ENCODE data around the gene DEFB124.
"Not testable (repeated sequence)": the region's sequence is repeated elsewhere in the genome, so short reads cannot be mapped to it uniquely, and the experiment has no call there.

Gene DEFB124, protein sequence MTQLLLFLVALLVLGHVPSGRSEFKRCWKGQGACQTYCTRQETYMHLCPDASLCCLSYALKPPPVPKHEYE

DNA sequence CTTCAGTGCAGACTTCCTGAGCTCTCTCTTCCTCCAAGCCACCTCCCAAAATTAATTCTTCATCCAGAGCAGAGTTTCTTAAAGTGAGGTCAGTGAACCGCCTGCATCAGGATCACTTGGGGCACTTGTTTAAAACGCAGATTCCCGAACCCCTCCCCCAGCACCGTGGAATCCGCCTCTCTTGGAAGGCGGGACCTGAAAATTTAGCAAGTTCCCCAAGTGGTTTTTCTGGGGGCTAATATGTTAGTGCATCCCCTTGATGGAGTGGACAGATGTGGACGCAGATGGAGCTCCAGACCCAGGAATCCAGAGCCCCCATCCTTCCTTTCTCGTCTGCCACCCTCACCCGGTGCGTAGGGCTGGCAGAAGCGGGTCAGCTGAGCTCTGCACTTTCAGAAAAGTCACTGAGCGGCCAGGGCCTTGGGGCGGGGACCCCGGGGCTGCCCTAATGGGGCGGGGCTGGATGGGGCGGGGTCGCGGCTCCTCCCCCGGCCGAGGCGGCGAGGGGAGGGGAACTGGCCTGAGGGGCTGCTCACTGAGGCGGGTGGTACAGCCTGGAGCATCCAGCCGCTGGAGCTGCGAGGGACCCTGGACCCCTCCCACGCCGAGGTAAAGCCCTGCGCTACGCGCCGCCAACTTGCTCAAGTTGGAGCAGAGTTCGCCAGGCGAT lies at the start of gene DEFB124, which contains the start of gene REM1:
Gene DEFB124 (minus strand): TSS at position 370 of the 670 bp plus-strand sequence. CDS start 2,114 bp downstream, outside the sequence.
Gene REM1 (plus strand): TSS at position 531 of the 670 bp plus-strand sequence. CDS start 1,158 bp downstream, outside the sequence.
- DNase-seq: no peak

DNA sequence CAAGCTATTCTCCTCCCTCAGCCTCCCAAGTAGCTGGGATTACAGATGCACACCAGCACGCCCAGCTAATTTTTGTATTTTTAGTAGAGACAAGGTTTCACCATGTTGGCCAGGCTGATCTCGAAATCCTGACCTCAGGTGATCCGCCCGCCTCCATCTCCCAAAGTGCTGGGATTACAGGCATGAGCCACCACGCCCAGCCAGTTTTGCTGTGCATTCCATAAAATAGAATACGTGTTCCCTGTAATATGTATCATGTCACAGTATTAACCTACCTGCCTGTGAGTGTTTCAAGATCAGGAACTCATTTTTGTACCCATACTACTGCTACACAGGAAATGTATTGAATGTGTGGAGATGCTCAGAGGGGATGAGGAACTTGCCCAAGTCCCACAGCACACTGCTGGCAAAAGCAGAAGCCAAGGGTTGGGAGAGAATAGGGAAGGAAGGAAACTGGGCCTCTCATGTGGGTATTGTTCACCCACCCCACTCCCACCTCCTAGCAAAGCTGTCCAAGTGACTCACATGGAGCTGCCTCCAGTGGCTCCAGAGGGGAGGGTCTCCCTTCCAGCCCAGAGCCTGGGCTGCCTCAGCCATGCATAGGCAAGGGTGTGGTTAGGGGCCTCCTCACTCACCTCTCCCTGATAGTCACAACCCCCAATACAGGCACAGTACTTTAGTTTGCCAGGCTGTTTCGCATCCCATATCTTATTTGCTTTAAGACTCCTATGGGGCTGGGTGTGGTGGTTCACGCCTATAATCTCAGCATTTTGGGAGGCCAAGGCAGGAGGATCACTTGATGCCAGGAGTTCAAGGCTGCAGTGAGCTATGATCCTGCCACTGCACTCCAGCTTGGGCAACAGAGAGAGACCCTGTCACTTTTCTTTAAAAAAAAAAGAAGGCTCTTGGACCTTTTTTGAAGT lies 48.7 kb upstream of the DEFB124 start:
- no peak for DNase-seq

DNA sequence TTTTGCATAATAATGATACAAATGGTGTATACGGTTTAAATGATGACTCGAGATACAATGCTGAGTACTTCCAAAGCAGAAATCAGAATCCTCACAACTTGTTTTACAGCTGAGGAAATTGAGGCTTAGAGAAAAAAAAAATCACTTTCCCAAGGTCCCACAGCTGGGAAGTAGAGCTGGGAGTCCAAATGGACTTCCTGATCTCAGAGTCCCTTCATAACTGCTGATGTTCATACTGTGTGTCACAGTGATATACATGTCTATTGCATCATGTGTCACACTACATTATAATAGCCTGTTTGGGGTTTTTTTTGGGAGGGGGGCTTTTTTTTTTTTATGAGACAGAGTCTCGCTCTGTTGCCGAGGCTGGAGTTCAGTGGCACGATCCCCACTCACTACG lies 47.8 kb upstream of the DEFB124 start:
- DNase-seq: no peak

DNA sequence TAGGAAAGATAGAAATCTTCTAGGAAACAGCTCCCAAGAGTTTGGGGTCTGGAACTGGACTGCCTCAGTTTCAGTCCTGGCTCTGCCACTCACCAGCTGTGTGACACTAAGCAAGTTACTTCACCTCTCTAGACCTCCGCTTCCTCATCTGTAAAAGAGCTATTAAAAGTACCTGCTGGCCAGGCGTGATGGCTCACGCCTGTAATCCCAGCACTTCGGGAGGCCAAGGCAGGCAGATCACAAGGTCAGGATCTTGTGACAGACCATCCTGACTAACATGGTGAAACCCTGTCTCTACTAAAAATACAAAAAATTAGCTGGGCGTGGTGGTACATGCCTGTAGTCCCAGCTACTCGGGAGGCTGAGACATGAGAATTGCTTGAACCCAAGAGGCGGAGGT lies 46.3 kb upstream of the DEFB124 start:
- not testable (repeated sequence) for DNase-seq

DNA sequence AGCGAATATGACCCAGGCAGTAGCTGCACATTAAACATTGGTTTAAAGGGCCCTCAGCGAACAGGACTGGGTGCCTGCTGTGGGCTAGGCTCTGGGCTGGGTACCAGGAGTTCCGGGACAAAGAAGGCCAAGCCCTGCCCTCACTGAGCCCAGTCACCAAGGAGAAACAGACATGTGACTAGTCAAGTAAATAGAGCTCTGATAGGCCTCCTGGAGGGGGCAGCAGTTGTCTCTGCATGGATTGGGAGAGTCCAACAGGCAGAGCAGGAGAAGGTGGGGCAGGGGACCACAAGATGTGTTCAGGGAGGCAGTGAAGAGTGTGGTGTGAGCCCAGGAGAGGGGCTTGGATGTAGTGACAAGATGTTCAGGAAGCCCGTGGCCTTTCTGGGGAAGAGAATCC lies 42.4 kb upstream of the DEFB124 start:
- DNase-seq: no peak

DNA sequence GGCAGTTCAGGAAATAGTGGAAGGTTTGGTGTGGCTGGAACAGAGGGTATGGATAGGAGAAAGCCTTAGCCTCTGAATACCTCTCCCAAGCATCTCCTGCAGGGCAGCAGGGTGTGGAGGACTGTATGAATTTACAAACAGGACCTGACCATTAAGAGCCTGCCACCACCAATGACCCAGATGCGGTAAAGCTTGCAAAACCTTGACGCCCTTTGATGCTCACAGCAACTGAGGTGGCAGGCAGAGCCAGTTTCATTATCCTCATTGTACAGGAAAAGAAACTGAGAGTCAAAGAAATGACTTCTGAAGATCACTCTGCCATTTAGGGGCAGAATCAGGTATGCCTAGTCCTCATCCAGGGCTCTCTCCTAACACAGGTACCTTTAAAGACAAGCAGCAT lies 41.7 kb upstream of the DEFB124 start:
- no peak for DNase-seq

DNA sequence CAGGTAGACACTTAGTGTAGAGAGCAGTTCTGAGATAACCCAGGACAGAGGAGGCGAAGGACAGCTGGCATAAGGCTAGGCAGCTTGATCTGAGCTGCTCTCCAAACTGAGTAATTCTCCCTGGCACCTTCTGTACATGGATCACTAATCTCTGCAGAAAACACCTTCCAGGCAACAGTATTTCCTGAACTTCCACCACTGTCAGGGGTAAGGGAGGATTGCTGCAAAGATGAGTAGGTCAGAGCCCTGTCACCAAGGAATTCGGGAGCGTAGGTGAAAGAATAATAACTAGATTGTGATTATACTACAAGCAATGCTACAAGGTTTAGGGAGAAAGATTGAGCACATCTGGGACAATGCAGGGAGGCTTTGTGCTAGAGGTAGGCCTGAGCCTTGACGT lies 41.2 kb upstream of the DEFB124 start:
- DNase-seq: no peak

DNA sequence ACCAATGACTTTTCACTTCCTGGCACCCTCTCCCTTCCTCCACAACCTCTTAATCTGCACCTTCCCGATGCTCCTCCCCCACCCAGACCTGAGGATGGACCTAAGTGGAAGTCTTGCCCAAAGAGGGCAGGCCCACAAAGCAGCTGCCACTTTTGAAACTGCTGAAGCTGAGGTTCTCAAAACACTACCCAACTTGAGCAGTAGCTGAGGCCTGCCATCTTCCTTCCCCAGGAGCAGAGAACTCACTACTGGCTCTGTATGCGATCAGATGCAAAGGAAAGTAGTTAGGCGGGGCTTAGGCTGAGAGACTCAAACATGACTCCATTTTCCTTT lies 40.8 kb upstream of the DEFB124 start:
- no peak for DNase-seq

DNA sequence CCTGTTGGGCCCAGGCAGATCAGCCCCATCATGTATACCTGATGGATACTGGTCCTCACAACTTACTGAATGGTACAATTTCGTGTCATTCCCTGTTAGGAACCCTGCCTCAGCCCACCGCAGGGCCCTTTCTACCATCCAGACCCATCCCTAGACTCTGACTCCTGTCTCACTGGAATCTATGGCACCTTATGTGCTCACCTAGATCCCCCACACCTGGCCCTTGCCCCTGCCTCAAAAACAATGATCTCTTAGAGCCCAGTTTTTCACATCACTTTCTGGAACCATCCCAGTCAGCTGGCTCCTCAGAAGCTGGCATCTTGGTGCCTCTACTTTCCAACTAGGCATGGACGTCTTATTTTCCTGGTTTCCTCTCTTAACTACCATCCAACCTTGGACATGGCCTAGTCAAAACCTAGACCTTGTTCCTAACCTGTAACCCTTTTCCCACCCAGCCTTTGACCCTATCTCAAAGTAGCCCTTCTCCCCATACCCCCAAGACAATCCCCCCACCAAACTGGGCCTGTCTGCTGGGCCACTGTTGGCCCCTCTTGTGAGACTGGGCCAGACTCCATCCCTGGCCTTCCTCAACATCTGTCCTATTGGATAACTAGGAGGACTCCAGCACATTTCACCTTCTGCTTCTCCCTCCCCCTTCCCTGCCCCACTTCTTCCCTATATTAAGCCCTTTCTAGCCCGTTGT lies 40.3 kb upstream of the DEFB124 start:
- DNase-seq: no peak

DNA sequence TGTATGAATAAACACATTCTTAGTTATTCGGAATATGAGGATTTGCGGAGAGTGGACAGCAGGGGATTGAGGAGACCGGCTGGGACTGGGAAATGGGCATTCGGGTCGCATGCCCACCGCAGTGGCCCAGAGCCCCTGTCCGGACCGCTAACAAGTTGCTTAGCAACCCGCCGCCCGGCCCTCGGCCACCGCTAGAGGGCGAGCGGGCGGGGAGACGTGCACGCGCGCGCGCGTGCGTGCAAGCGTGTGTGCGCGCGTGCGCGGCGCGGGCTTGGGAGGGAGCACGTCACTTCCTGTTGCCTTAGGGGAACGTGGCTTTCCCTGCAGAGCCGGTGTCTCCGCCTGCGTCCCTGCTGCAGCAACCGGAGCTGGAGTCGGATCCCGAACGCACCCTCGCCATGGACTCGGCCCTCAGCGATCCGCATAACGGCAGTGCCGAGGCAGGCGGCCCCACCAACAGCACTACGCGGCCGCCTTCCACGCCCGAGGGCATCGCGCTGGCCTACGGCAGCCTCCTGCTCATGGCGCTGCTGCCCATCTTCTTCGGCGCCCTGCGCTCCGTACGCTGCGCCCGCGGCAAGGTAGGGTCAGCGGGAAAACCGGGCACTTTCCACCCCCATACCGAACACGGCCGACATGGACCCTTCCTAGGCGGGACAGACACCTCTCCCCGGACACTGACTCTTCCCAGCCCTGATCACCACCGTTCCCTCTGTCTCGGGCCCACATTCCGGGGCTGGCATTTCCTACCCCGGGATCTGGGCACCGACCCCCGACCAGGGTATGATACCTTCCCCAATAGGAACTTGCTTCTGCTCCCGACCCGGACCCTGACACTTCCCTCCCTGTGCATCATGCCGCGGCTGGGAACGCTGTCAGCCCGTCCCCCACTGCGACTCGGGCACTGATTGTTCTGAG lies 39.5 kb upstream of the DEFB124 start, which contains the start of gene HM13:
Gene HM13 (plus strand): TSS at position 289 of the 918 bp plus-strand sequence. CDS start 110 bp downstream, at position 399.
- DNase-seq: peak; percentile 61

DNA sequence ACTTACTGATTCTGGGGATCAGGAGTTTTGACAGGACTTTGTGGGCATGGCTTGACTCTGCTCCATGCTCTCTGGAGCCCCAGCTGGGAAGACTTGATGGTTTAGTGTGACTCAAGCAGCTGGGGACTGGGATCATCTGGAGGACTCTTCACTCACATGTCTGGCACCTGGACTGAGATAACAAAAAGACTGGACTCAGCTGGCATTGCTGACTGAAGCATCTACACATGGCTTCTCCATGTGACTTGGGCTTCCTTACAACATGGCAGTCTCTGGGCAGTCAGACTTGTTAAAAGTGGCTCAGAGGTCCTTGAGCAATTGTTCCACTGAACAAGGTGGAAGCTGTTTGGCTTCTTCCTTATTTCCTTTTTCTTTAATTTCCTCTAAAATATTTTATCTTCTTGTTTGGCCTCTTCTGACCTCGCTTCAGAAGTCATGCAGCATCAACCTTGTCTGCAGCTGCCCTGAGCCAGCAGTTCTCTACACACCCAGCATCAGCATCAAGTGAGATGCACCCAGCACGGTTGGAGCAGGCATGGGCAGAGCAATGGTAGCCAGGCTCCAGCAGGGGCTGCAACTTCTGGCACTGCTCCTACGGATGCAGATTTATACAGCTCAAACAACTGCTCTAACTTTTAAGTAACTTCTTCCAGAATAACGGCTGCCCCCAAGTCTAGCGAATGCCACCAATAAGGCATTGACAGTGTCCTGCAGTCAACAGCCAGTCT lies 33.8 kb upstream of the DEFB124 start:
- DNase-seq: no peak

DNA sequence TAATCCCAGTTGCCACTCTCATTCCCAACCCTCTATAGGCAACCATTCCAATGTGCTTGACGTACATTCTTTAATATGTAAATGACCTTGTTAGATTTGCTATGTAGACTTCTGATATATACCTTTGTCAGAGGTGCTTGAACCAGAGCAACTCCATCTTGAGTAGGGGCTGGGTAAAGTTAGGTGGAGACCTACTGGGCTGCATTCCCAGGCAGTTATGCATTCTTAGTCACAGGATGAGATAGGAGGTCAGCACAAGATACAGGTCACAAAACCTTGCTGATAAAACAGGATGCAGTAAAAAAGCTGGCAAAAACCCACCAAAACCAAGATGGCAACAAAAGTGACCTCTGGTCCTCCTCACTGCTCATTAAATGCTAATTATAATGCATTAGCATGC lies 31.0 kb upstream of the DEFB124 start:
- DNase-seq: no peak

DNA sequence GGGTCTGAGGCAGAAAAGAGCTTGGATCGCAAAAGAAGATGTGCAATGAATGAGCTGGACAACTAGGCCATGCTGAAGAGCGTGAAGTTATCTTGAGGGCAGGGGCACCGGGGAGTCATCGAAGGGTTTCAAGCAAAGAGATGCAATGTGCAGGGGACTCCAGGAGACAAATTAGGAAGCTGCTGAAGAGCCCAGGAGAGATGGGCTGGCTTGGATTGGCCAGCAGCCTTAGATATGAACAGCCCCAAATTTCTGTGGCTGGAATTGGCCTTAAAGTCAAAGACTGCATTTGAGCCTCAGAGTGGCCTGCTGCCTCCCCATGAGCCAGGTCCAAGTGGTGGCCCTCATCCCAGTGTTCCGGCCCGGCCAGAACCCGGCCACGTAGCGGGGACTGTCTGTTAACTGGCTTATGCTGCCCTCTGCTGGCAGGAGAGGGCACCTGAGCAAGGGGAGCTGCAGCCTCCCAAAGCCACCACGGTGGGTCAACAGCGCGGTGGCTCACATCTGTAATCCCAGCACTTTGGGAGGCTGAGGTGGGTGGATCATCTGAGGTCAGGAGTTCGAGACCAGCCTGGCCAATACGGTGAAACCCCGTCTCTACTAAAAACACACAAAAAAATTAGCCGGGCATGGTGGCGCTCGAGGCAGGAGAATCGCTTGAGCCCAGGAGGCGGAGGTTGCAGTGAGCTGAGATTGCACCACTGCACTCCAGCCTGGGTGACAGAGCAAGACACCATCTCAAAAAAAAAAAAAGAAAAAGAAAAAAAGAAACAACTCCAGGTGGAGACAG lies 28.2 kb upstream of the DEFB124 start:
- peak; percentile 22 for DNase-seq

DNA sequence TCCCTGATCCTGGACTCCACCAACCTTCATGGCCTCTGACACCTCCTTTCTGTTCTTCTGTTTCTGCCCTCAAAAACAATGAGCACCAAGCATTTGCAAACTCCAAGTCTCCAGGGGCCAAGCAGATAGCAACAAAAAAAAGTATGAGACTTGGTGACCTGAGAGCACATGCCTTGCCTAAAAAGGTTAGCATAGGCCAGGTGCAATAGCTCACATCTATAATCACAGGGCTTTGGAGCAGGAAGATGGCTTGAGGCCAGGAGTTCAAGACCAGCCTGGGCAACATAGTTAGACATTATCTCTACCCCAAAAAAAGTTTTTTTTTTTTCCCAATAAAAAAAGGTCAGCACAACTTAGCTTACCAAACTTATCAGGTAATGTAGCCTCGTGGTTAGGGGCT lies 25.6 kb upstream of the DEFB124 start:
- DNase-seq: no peak

DNA sequence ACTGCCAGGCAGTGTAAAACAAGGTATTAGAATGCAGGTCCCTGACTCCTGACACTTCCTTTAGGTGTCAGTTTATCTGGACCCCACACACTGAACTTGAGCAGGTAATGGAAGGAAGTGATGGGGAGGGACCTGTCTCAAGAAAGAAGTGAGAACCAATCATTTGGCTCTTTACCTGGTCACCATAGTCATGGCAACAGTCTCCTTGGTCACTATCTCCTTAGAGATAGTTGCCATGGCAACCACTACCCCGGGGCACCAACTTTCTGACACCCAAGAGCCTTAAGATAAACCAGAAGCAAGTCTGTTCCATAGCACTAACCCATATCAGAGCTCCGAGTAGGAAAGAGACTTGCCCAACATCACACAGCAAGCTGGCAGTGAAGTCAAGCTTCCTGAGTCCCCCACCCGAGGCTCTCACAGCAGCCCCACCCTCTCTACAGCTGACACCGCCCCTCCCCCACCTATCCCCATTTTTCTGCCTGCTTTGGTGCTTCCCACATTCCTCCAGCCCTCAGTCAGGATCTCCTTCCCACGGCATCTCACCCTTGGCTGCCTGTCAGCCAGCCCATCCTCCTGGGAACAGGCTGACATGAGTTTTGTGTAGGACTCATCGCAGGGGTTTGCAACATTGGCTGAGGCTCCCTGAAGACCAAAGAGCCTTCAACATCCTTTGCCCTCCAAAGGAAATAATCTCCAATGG lies 23.1 kb upstream of the DEFB124 start:
- DNase-seq: no peak

DNA sequence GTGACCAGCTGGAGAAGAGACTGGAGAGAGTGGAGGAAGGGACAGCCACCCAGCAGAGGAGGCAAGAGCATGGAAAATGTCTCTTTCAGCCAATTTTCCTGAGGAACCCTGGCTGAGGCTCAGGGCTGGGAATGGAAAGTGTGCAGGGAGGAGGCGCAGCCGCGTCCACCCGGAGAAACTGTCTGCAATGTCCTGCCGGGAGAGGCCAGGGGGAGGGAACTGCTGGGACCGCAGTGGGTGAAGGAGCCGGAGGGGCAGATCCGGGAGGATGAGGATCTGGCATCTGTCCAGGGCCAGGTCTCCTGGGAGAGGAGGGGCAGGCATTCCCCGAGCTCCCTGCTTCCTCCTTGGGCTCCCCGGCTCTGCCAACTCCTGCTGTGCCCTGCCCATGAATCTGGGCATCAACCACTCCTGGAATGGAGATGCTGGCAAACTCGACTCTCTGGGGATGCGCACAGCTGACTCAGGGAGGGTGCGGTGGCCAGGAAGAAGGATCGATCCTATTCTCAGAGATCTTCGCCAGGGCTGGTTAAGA lies 21.9 kb upstream of the DEFB124 start:
- DNase-seq: no peak

DNA sequence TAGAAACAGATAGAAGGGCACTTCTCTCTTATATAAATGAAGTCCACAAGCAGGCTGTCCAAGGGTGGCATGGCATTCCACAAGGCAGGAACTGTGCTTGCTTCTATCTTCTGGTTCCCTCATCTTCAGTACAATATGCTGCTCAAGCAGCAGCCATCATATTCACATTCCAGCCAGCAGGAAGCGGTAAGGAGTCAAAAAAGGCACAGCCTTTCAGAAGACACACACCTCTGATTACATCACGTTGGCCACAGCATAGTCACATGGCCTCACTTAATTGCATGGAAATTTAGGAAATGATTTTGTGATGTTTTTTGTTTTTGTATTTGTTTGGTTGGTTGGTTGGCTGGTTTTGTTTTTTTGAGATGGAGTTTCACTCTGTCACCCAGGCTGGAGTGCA lies 19.2 kb upstream of the DEFB124 start:
- DNase-seq: no peak

DNA sequence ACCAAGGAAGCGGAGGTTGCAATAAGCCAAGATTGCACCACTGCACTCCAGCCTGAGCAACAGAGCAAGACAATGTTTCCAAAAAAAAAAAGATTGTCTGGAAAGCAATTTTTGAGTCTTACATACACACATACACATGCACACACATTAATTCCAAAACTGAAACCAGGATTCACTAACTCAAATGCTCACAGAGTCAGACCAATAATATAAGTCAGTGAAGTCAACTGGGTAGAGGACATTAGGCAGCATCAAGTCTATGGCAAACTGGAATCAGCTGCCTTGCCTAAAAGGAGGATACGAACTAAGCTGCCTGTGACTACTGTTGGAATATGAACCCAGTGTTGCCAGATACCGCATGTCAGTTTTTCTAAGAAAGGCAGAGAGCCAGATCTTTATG lies 15.8 kb upstream of the DEFB124 start:
- no peak for DNase-seq

DNA sequence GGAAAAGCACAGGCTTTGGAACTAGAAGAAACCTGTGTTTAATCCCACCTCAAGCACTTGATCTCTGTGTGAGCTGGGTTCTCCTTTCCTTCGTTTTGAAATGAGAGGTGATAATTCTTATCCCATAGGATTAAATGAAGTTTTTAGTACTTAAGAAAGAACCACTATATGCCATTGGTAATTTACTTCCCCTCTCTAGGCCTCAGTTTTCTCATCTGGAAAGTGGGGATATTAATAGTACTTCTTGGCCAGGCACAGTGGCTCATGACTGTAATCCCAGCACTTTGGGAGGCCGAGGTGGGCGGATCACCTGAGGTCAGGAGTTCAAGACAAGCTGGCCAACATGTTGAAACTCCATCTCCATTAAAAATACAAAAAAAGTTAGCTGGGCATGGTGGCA lies 14.2 kb upstream of the DEFB124 start:
- DNase-seq: no peak

DNA sequence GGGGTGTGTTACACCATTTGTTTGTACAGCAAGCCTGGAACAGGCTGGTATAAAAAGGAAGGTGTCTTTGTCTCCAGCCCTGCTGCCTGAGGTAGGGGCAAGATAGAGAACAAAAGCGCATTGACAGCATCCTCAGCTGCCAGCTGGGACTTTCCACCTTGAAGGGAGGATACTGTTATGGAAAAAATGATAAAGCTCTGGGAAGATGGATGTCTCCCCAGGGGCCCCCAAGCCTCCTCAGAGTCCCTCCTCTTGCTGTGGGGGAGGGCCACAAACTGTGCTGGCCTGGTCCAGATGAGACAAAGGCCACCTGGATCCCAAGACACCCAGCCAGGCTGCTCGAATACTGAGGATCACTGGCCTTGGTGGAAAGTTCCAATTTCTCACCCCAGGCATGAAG lies 13.2 kb upstream of the DEFB124 start:
- no peak for DNase-seq

All from T1000 (cell line).